NCI-H1436 (cell line): ENCODE measurements around the gene BNIP5.

ENCODE experiments used
- DNase-seq: peaks from one replicate; lab custom pipeline; 2025; lab: John Stamatoyannopoulos, UW

BNIP5 gene

GRCh38 chr6:36322591-36322990 lies 14.1 kb downstream of the BNIP5 start:
- DNase-seq = no peak

DNA sequence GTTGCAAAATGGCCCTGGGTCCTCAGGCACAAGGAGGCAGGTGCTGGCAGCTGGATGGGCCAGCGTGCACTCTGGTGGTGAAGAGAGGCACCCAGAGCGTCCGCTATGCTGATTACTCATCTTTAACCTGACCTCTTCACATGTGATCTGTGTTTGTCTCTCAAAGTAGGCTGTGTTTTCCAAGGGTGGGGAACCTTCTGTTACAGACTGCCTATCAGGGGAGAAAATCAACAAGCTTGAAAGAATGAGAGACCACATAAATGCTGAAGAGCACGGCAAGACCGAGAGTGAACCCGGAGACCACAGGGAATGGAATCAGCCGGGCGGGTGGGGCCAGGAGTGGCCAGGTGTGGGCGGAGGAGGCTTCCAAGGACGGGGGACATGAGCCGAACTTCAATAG lies 16.2 kb downstream of the BNIP5 start:
- no peak for DNase-seq

GRCh38 chr6:36319821-36320220 lies 16.9 kb downstream of the BNIP5 start:
- no peak for DNase-seq

DNA sequence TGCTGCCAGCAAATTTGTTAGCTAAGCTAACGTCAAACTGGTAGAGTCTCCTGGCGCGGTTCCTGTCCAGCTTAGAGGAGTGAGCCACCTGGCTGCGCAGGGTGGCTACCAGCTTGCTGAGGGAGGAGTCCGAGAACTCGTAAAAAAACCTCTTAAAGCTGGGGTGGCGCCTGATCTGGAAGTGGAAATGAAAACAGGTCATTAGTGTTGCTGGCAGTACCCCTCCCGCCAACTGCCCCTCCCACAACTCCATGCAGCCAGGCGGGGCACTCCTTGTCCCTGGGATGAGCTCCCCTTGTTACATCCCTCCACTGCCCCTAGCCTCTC lies 17.3 kb downstream of the BNIP5 start:
- no peak for DNase-seq

GRCh38 chr6:36318690-36319435 lies 17.8 kb downstream of the BNIP5 start:
- DNase-seq = no peak

- DNase-seq = no peak
Measured at GRCh38 chr6:36317623-36318022, 19.1 kb downstream of the BNIP5 start.

DNA sequence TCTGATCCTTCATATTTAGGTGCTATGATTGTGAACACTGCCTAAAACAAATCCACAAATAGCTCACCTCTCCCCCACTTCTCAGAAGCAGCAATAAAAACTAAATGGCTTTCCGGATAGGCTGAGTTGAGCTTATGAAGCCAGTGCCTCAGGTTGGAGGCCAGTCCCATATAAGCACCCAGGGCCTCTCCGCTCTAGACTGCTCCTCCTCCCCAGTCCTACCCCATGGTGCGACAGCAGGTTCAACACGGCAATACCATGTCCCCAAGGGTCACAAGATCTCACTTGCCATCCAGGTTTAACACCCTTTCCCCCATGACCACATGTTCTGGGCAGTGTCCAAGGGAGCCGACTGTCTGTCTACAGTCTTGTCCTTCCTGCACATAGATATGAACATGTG lies 20.8 kb downstream of the BNIP5 start:
- DNase-seq = no peak

- DNase-seq = peak; percentile 41
Measured at GRCh38 chr6:36314221-36315014, 22.3 kb downstream of the BNIP5 start.

- no peak for DNase-seq
Measured at GRCh38 chr6:36313649-36313936, 23.1 kb downstream of the BNIP5 start.

GRCh38 chr6:36312854-36313648 lies 23.6 kb downstream of the BNIP5 start:
- no peak for DNase-seq

- no peak for DNase-seq
Measured at GRCh38 chr6:36309900-36310299, 26.8 kb downstream of the BNIP5 start.

- no peak for DNase-seq
Measured at GRCh38 chr6:36309203-36309602, 27.5 kb downstream of the BNIP5 start.

- no peak for DNase-seq
Measured at GRCh38 chr6:36308514-36308913, 28.2 kb downstream of the BNIP5 start.

DNA sequence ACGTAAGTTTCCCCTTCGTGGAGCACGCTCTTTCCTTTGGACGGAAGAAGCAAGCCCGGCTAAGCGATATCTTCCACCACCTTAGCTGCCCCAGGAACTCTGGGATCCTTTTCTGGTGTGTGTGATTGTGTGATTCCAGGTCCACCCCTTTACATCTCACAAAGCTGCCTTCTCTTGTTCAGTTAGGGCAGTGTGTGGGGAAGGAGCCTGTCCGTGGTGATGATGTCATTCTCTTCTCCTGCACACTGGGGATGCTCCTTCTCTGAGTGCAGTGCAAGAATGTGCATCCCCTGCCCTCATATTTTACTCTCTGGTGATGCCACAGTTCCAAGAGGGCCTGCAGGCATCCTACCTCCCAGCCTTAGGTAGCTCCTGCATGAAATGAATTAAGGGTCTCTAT lies 30.3 kb downstream of the BNIP5 start:
- no peak for DNase-seq

GRCh38 chr6:36305885-36306284 lies 30.8 kb downstream of the BNIP5 start:
- DNase-seq = no peak

DNA sequence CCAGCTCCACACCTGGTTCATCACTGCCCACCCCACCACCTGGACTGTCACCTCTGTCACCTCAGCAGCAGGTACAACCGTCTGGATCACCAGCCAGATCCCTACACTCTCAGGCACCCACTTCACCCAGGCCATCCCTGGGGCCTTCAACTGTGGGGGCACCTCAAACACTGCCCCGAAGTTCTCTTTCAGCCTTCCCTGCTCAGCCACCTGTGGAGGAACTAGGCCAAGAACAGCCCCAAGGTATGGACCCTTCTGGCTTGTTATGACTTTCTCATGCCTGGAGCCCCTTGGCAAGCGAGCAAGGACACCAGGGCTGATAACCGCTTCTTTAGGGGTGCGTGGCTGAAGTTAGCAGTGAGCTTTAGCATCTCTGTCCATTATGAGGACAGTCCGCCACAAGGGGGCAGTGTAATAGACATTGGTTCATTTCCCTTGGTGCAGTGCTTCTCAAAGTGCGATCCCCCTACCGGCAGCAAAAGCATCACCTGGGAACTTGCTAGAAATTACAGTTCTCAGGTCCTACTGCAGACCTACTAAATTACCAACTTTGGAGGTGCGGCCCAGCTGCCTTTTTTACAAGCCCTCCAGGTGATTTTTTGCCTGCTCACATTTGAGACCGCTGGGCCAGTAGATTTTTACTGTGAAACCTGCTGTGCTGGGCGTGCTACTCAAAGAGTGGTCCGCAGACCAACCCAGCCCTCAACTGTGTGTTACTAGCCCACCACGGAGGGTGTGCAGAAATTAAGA lies 34.3 kb downstream of the BNIP5 start:
- peak; percentile 90 for DNase-seq

- no peak for DNase-seq
Measured at GRCh38 chr6:36301781-36302180, 34.9 kb downstream of the BNIP5 start.

DNA sequence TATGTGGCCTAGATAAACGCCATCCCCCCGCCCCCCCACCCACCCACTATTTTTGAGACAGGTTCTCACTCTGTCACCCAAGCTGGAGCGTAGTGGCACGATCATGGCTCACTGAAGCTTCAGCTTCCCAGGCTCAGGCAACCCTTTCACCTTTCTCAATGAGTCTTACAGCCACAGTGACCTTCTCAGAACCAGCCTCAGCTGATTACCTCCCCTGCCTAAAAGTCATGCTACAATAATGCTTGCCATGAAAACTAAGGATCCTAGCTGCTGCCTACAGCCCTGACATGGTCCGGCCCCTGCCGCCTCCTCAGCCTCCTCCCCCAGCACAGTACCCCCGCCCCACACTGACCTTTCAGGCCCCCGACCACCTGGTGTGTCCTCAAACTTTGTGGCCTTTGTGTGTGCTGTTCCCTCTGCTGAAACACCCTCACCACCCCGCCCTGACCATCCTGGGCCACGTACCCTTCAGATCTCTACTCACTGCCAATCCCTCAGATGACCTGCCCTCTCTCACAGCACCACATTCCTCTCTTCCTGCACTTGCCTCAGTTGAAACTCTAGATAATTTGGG lies 35.5 kb downstream of the BNIP5 start:
- DNase-seq = no peak

GRCh38 chr6:36298027-36298426 lies 38.7 kb downstream of the BNIP5 start:
- no peak for DNase-seq

GRCh38 chr6:36297511-36297910 lies 39.2 kb downstream of the BNIP5 start:
- DNase-seq = no peak

DNA sequence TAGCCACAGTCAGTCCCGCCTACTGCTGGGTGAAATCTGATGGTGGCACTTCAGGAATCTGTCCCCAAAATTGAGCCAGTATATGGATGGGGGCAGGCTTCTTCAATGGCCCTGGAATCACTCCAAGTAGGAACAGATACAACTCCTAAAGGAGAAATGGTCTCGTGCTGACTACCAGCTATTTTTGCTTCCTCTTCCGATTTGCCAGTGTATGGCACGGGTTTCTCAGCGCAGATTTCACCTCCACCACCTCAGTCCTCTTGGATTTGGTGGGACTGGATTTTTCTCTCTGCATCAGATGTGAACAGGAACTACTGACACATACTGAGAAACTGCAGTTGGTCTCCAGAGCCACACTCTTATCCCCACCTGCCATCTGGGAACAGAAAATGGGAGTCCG lies 39.6 kb downstream of the BNIP5 start:
- DNase-seq = no peak

GRCh38 chr6:36296240-36296639 lies 40.4 kb downstream of the BNIP5 start:
- no peak for DNase-seq
